HEK293T (cell line): ENCODE results near the gene EFCAB10.

Experiments used
- BHLHE40 ChIP-seq: fragments of 450-650 bp; IDR thresholded peaks from 2 replicates; pipeline ENCODE4 v1.6.1; 2016; ENCODE audit warnings: mild to moderate bottlenecking, moderate library complexity, borderline replicate concordance
- CTBP1 ChIP-seq: fragments of 450-650 bp; IDR thresholded peaks from 2 replicates; pipeline ENCODE4 v1.6.1; 2016; ENCODE audit warnings: borderline replicate concordance
- ELF4 ChIP-seq: fragments of 450-650 bp; IDR thresholded peaks from 2 replicates; pipeline ENCODE4 v1.6.1; 2017; ENCODE audit warnings: antibody characterized with exemption
- FOXA1 ChIP-seq: fragments of 450-650 bp; IDR thresholded peaks from 2 replicates; pipeline ENCODE4 v1.6.1; 2016; ENCODE audit warnings: mild to moderate bottlenecking
- FOXM1 ChIP-seq: fragments of 450-650 bp; IDR thresholded peaks from 2 replicates; pipeline ENCODE4 v1.6.1; 2017; ENCODE audit warnings: mild to moderate bottlenecking, borderline replicate concordance
- HDGF ChIP-seq: fragments of 450-650 bp; IDR thresholded peaks from 2 replicates; pipeline ENCODE4 v1.6.1; 2017; ENCODE audit warnings: antibody characterized with exemption, borderline replicate concordance
- LEF1 ChIP-seq: fragments of 450-650 bp; IDR thresholded peaks from 2 replicates; pipeline ENCODE4 v1.6.1; 2017; ENCODE audit warnings: mild to moderate bottlenecking, borderline replicate concordance
- NFRKB ChIP-seq: fragments of 450-650 bp; IDR thresholded peaks from 2 replicates; pipeline ENCODE4 v1.6.1; 2016; ENCODE audit warnings: mild to moderate bottlenecking, moderate library complexity
- SP1 ChIP-seq: fragments of 450-650 bp; IDR thresholded peaks from 2 replicates; pipeline ENCODE4 v1.6.1; 2017
- SUZ12 ChIP-seq: fragments of 450-650 bp; IDR thresholded peaks from 2 replicates; pipeline ENCODE4 v1.6.1; 2016; ENCODE audit warnings: mild to moderate bottlenecking
- TARDBP ChIP-seq: fragments of 450-650 bp; IDR thresholded peaks from 2 replicates; pipeline ENCODE4 v1.6.1; 2016
- TF ChIP-seq, protein P1 (sequence below): fragments of 450-650 bp; IDR thresholded peaks from 2 replicates; pipeline ENCODE4 v1.6.1; 2016

DNA sequence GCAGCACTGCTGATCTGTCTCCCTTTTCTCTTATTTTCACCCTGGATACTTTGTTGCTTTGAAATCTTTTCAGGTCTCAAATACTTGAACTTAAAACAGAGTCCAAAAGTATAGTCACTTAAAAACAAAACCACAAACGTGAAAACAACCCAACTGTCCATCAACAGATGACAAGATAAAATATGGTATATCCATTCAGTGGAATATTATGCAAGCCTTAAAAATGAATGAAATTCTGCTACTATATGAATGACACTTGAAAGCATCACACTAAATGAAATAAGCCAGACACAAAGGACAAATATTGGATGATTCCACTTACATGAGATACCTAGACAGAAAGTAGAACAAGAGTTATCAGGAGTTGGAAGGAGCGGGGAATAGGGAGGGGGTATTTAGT lies 44.7 kb upstream of the EFCAB10 start:
- no peak for TF ChIP-seq SUZ12
- no peak for TF ChIP-seq CTBP1
- TF ChIP-seq SP1, result no peak
- TF ChIP-seq ELF4, result no peak
- no peak for TF ChIP-seq HDGF
- no peak for TF ChIP-seq TARDBP
- no peak for TF ChIP-seq BHLHE40
- TF ChIP-seq FOXA1, result no peak
- TF ChIP-seq, protein P1, sequence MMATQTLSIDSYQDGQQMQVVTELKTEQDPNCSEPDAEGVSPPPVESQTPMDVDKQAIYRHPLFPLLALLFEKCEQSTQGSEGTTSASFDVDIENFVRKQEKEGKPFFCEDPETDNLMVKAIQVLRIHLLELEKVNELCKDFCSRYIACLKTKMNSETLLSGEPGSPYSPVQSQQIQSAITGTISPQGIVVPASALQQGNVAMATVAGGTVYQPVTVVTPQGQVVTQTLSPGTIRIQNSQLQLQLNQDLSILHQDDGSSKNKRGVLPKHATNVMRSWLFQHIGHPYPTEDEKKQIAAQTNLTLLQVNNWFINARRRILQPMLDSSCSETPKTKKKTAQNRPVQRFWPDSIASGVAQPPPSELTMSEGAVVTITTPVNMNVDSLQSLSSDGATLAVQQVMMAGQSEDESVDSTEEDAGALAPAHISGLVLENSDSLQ, result no peak
- TF ChIP-seq LEF1, result no peak
- TF ChIP-seq FOXM1, result no peak
- TF ChIP-seq NFRKB, result no peak
